H1 (cell line): Measurements from ENCODE around the gene ATPAF1. TPM values are rescaled to one million over a fixed set of nuclear protein-coding genes. Genes with fewer than 3 reads are reported as not detected.

Experiments used
- CTCF ChIA-PET: fragments of 300-600 bp; sonication (Branson Sonifier 250); formaldehyde crosslinking; loops from one replicate; lab custom pipeline; 2021; ENCODE audit not compliant: partially characterized antibody; lab: Charles Lee
- POLR2A ChIA-PET: fragments of 300-600 bp; sonication (Branson Sonifier 250); formaldehyde crosslinking; loops from one replicate; lab custom pipeline; 2021; ENCODE audit warnings: inconsistent platforms; ENCODE audit not compliant: partially characterized antibody; lab: Charles Lee
- DNase-seq, 2 experiments: peaks; one replicate each; pipeline versions ENCODE4 v3.0.0 to v3.0.0-alpha.2; 2010 to 2022; ENCODE audit warnings: low spot score in 2 of 2, low read depth in 1 of 2, mixed read lengths in 1 of 2
- FAIRE-seq: peaks from 2 replicates; lab custom pipeline; 2011; peaks lifted over from hg19 to GRCh38; lab: Jason Lieb, UNC
- H2AFZ ChIP-seq: 2 replicates; pipeline ENCODE4 v1.8.1; 2012; ENCODE audit warnings: low read length, inconsistent platforms
- H2AK5ac ChIP-seq: 2 replicates; pipeline ENCODE4 v1.6.1; 2013; ENCODE audit warnings: low read depth, low read length
- H2BK120ac ChIP-seq: replicated peaks from 2 replicates; pipeline ENCODE3; 2013; ENCODE audit warnings: low read depth, low read length, inconsistent platforms
- H2BK12ac ChIP-seq: 2 replicates; pipeline ENCODE4 v1.6.1; 2013; ENCODE audit warnings: low read depth, low read length
- H2BK15ac ChIP-seq: 2 replicates; pipeline ENCODE4 v1.6.1; 2013; ENCODE audit warnings: low read length
- H2BK20ac ChIP-seq: 2 replicates; pipeline ENCODE4 v1.6.1; 2013; ENCODE audit warnings: low read length
- H2BK5ac ChIP-seq: 2 replicates; pipeline ENCODE4 v1.6.1; 2013; ENCODE audit warnings: low read depth, low read length
- H3K14ac ChIP-seq: 2 replicates; pipeline ENCODE4 v1.6.1; 2013; ENCODE audit warnings: inconsistent platforms; ENCODE audit not compliant: insufficient read length
- H3K18ac ChIP-seq: 2 replicates; pipeline ENCODE4 v1.6.1; 2013; ENCODE audit warnings: low read length; ENCODE audit errors: extremely low read depth
- H3K23ac ChIP-seq: 2 replicates; pipeline ENCODE4 v1.6.1; 2013; ENCODE audit warnings: inconsistent platforms; ENCODE audit not compliant: insufficient read length
- H3K23me2 ChIP-seq: 2 replicates; pipeline ENCODE4 v1.6.1; 2013; ENCODE audit warnings: low read depth, low read length
- H3K27ac ChIP-seq: 2 replicates; pipeline ENCODE4 v1.6.1; 2011; ENCODE audit warnings: low read depth, low read length, inconsistent platforms
- H3K27me3 ChIP-seq, 4 experiments: replicated peaks in 1 of 4; 1 replicate in 1 of 4; 2 replicates in 3 of 4; pipeline versions ENCODE4 v1.6.1 to v1.8.1; 2011 to 2013; ENCODE audit warnings: low read length in 3 of 4, mild to moderate bottlenecking in 3 of 4, inconsistent platforms in 2 of 4, mixed read lengths in 2 of 4, moderate library complexity in 1 of 4; ENCODE audit not compliant: control insufficient read depth in 3 of 4, insufficient read depth in 3 of 4; ENCODE audit errors: extremely low read depth in 1 of 4
- H3K36me3 ChIP-seq, 4 experiments: 2 replicates each; pipeline versions ENCODE4 v1.6.1 to v1.8.1; 2011 to 2013; ENCODE audit warnings: mild to moderate bottlenecking in 4 of 4, low read length in 3 of 4, moderate library complexity in 2 of 4, control low read depth in 1 of 4, inconsistent platforms in 1 of 4; ENCODE audit not compliant: insufficient read depth in 4 of 4, control insufficient read depth in 2 of 4
- H3K4ac ChIP-seq: replicated peaks from 2 replicates; pipeline ENCODE3; 2013; ENCODE audit warnings: low read length, low read depth, mixed read lengths, inconsistent platforms; ENCODE audit not compliant: insufficient read length
- H3K4me1 ChIP-seq, 4 experiments: replicated peaks in 1 of 4; 1 replicate in 1 of 4; 2 replicates in 3 of 4; pipeline versions ENCODE4 v1.6.1 to v1.8.1; 2011 to 2013; ENCODE audit warnings: low read length in 3 of 4, inconsistent platforms in 2 of 4, mixed read lengths in 1 of 4; ENCODE audit not compliant: insufficient read depth in 4 of 4, control insufficient read depth in 3 of 4
- H3K4me2 ChIP-seq, 2 experiments: 2 replicates each; pipeline versions ENCODE4 v1.6.1 to v1.8.1; 2011 to 2013; ENCODE audit warnings: low read depth in 2 of 2, low read length in 2 of 2, control low read depth in 1 of 2, inconsistent platforms in 1 of 2, mild to moderate bottlenecking in 1 of 2; ENCODE audit not compliant: insufficient read depth in 1 of 2
- H3K4me3 ChIP-seq, 4 experiments: fragments of 200-600, 300-600 bp in 1 of 4; sonication (generic), shearing (Covaris generic), sonication (Bioruptor Twin) in 1 of 4; 2 replicates each; pipeline versions ENCODE4 v1.5.1 to v1.8.1; 2011 to 2016; ENCODE audit warnings: low read length in 4 of 4, low read depth in 3 of 4, control low read depth in 2 of 4, inconsistent platforms in 2 of 4, mild to moderate bottlenecking in 2 of 4, mixed read lengths in 1 of 4, moderate library complexity in 1 of 4; ENCODE audit not compliant: insufficient read depth in 2 of 4; ENCODE audit errors: extremely low read depth in 1 of 4
- H3K56ac ChIP-seq: replicated peaks from 2 replicates; pipeline ENCODE3; 2013; ENCODE audit warnings: low read depth, mild to moderate bottlenecking, mixed read lengths, low read length, inconsistent platforms; ENCODE audit not compliant: insufficient read length
- H3K79me1 ChIP-seq: 2 replicates; pipeline ENCODE4 v1.6.1; 2013; ENCODE audit warnings: low read depth, low read length, control low read depth
- H3K79me2 ChIP-seq, 2 experiments: 2 replicates each; pipeline versions ENCODE4 v1.6.1 to v1.8.1; 2012 to 2013; ENCODE audit warnings: low read length in 2 of 2, mild to moderate bottlenecking in 2 of 2, inconsistent platforms in 1 of 2; ENCODE audit not compliant: insufficient read depth in 2 of 2, control insufficient read depth in 1 of 2
- H3K9ac ChIP-seq, 4 experiments: replicated peaks in 1 of 4; 1 replicate in 1 of 4; 2 replicates in 3 of 4; pipeline versions ENCODE4 v1.6.1 to v1.8.1; 2011 to 2013; ENCODE audit warnings: low read depth in 3 of 4, low read length in 3 of 4, control low read depth in 2 of 4, mild to moderate bottlenecking in 2 of 4, moderate library complexity in 2 of 4, inconsistent platforms in 1 of 4; ENCODE audit errors: extremely low read depth in 1 of 4
- H3K9me3 ChIP-seq, 2 experiments: 2 replicates each; pipeline versions ENCODE4 v1.6.1 to v1.8.1; 2012 to 2013; ENCODE audit warnings: mild to moderate bottlenecking in 2 of 2, moderate library complexity in 2 of 2, control low read depth in 1 of 2, inconsistent platforms in 1 of 2, low read depth in 1 of 2, low read length in 1 of 2, mixed read lengths in 1 of 2; ENCODE audit not compliant: insufficient read depth in 2 of 2
- H4K20me1 ChIP-seq, 2 experiments: replicated peaks in 1 of 2; 2 replicates each; pipeline versions ENCODE3 to v1.8.1; 2011 to 2013; ENCODE audit warnings: inconsistent platforms in 2 of 2, low read length in 2 of 2, mild to moderate bottlenecking in 1 of 2; ENCODE audit not compliant: insufficient read depth in 2 of 2, control insufficient read depth in 1 of 2
- H4K5ac ChIP-seq: 2 replicates; pipeline ENCODE4 v1.6.1; 2013; ENCODE audit warnings: low read length, low read depth, mixed read lengths, inconsistent platforms; ENCODE audit not compliant: insufficient read length
- H4K8ac ChIP-seq: 2 replicates; pipeline ENCODE4 v1.8.0; 2013; ENCODE audit warnings: mild to moderate bottlenecking, moderate library complexity, low read length, inconsistent platforms; ENCODE audit not compliant: insufficient read depth; ENCODE audit errors: extremely low read depth
- H4K91ac ChIP-seq: replicated peaks from 2 replicates; pipeline ENCODE3; 2013; ENCODE audit warnings: low read length, mixed read lengths, inconsistent platforms; ENCODE audit not compliant: insufficient read length
- BCL11A ChIP-seq, 2 experiments: IDR thresholded peaks; one replicate each; pipeline ENCODE4 v1.6.1; 2011; ENCODE audit warnings: low read depth in 2 of 2, low read length in 2 of 2, mild to moderate bottlenecking in 2 of 2
- BRCA1 ChIP-seq: IDR thresholded peaks from 2 replicates; pipeline ENCODE4 v1.6.1; 2012; ENCODE audit warnings: low read depth, low read length, improper control_type of control experiment
- CREB1 ChIP-seq: IDR thresholded peaks from 2 replicates; pipeline ENCODE4 v1.6.1; 2012; ENCODE audit warnings: inconsistent platforms
- POU5F1 ChIP-seq: IDR thresholded peaks from 2 replicates; pipeline ENCODE4 v1.6.1; 2011; ENCODE audit warnings: low read depth, mild to moderate bottlenecking, low read length, moderate library complexity
- RBBP5 ChIP-seq: IDR thresholded peaks from 2 replicates; pipeline ENCODE4 v1.7.1; 2012; ENCODE audit warnings: low read depth, mild to moderate bottlenecking, inconsistent platforms, low read length, moderate library complexity, borderline replicate concordance
- SRF ChIP-seq: IDR thresholded peaks from 2 replicates; pipeline ENCODE4 v1.6.1; 2011; ENCODE audit warnings: mild to moderate bottlenecking, low read depth, low read length, moderate library complexity
- SUZ12 ChIP-seq: fragments of 200-600 bp; sonication (generic); IDR thresholded peaks from 2 replicates; pipeline ENCODE4 v1.6.1; 2012; ENCODE audit warnings: mild to moderate bottlenecking, inconsistent platforms, low read length, moderate library complexity, mixed read lengths
- TEAD4 ChIP-seq: IDR thresholded peaks from 2 replicates; pipeline ENCODE4 v1.6.1; 2012; ENCODE audit warnings: low read depth, low read length, inconsistent platforms, mixed read lengths
- WGBS, 2 experiments: shearing (Covaris generic) in 1 of 2; methylation state at CpG; one replicate each; pipeline versions ENCODE4 v1.1.6 to v1.1.7; 2013 to 2015; ENCODE audit warnings: low lambda C conversion rate in 2 of 2, mixed read lengths in 2 of 2, inconsistent platforms in 1 of 2, low coverage in 1 of 2, missing lambda C conversion rate in 1 of 2; ENCODE audit not compliant: insufficient replicate concordance in 2 of 2, insufficient coverage in 1 of 2, insufficient read length in 1 of 2; ENCODE audit errors: extremely low coverage in 1 of 2, missing lambda C conversion rate in 1 of 2; 5-methylcytosine and 5-hydroxymethylcytosine counted together
- polyA plus RNA-seq, 7 experiments: library from polyadenylated mRNA; depleted of rRNA in 3 of 7; stranded (reverse) in 5 of 7; unstranded in 2 of 7; fragments of >200 nt in 5 of 7; fragments of 200-250 nt in 2 of 7; gene quantifications; 1 replicate in 5 of 7; 2 replicates in 1 of 7; 4 replicates in 1 of 7; pipeline versions ENCODE4 v1.2.1 to v1.2.3, GENCODE V29; 2011 to 2013; ENCODE audit warnings: missing spikeins in 2 of 7, mixed read lengths in 2 of 7
- total RNA-seq: library from RNA; stranded (reverse); fragmentation: NEBNext Ultra II Directional; extraction: Animal tissue kit (Norgen Biotek cat#: 25700); gene quantifications from 2 replicates; pipeline ENCODE4 v1.2.1, GENCODE V29; 2021
- TF ChIP-seq, protein P1 (sequence below): IDR thresholded peaks from 2 replicates; pipeline ENCODE4 v1.6.1; 2011; ENCODE audit warnings: low read length, improper control_type of control experiment

Gene ATPAF1
- total and polyA plus RNA-seq, 2 of the 8 experiments (the other 6 are each of a cell fraction or from before 2014, with no cell fraction given), result 46.7 to 55.9 TPM

DNA sequence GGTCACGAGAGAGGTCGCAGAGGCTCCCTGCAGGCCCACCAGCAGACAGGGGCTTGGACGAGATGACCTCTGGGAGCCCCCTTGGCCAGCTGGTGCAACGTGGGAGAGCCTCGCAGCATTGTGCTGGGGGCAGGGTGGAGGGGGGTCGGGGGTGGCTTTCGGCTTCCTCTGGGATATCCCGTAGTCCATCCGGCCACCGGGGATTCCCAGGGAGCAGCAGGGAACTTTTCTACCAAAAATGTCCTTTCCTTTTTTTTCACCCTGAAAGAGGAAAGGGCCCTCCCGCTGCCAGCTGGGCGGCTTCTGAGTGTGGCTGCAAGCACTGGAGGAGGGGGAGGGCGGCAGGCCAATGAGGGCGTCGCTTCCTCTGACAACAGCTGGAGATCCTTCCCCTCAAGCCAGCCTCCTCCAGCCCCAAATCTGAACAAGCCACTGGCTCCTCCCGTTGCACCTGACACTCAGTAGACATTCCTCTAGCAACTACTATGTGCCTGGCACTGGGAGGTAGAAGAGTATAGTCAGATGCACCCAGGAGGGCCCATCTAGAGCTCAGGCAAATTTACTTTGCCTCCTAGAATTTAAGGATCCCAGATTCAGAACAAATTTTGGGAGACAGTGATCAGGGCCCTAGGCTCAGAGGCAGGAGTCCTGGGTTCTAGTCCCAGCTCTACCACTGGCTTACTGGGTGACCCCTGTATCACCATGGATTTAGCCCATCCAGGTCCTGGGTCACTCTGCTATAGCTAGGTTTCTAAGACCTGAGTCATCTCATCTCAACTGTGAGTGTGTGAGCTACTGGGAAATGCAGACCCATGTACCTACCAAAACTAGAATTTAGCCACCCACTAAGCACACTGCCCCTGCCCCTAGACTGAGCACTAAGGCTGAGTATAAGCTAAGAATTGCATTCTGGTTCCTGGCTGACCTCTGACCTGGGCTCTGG, 54.2 kb downstream of the ATPAF1 start:
- peak overlapping the region; percentile 88 for H4K91ac ChIP-seq
- CTCF ChIA-PET, result interaction anchor here (0.6 to 14.2 kb wide), 13 partner anchors 8 to 172 kb away, joined by 3 to 126 read pairs (median 4); partner anchors contain the start of gene MKNK1
- TF ChIP-seq SUZ12 (no peak), RBBP5 (no peak), SRF (no peak), TEAD4 (no peak), BCL11A (IDR thresholded peaks at IDR 0.05; ENCODE audit: low read depth in 2 of 2, low read length in 2 of 2) (no peak), BRCA1 (no peak), CREB1 (peak; percentile 62), POU5F1 (no peak)
- TF ChIP-seq, protein P1, sequence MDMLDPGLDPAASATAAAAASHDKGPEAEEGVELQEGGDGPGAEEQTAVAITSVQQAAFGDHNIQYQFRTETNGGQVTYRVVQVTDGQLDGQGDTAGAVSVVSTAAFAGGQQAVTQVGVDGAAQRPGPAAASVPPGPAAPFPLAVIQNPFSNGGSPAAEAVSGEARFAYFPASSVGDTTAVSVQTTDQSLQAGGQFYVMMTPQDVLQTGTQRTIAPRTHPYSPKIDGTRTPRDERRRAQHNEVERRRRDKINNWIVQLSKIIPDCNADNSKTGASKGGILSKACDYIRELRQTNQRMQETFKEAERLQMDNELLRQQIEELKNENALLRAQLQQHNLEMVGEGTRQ, result no peak

More for the DNA sequence above, 54.2 kb downstream of the ATPAF1 start:
- Histone ChIP-seq H3K4me3 (peak overlapping the region in 1 of 4 experiments; percentile 41; a peak in 2 of 8 replicates), H3K14ac (no peak overlapping the region), H3K23me2 (peaks cover 7% of the 10 kb centered on the region; the same call in 1 of the 2 replicates), H4K5ac (peak overlapping the region; percentile 65), H3K4ac (peak overlapping the region; percentile 17), H2AFZ (0 out of 2 replicates have a peak overlapping the region, but pooled peaks have one; percentile 26), H3K36me3 (no peaks in the 10 kb centered on the region), H2BK12ac (peak overlapping the region; percentile 10; the same call in 1 of the 2 replicates), H3K56ac (peak overlapping the region; percentile 28), H2AK5ac (peak overlapping the region; percentile 14; the same call in 1 of the 2 replicates), H2BK15ac (no peak overlapping the region), H2BK5ac (peak overlapping the region; percentile 90; the same call in 1 of the 2 replicates), H3K23ac (no peak overlapping the region), H3K27me3 (peaks cover 0 to 11% (median 9%) of the 10 kb centered on the region in 4 experiments; a peak in 5 of 7 replicates), H3K79me1 (no peaks in the 10 kb centered on the region), H3K27ac (peak overlapping the region; percentile 64; the same call in 1 of the 2 replicates), H3K9me3 (no peaks in the 10 kb centered on the region), H3K79me2 (no peaks in the 10 kb centered on the region), H4K8ac (no peak overlapping the region), H3K4me1 (peaks cover 11 to 35% (median 24%) of the 10 kb centered on the region in 4 experiments), H4K20me1 (no peaks in the 10 kb centered on the region), H2BK120ac (peak overlapping the region; percentile 65), H3K4me2 (peak overlapping the region; percentile 19 to 44), H3K9ac (no peak overlapping the region; a peak in 2 of 7 replicates), H2BK20ac (no peak overlapping the region; the same call in 1 of the 2 replicates), H3K18ac (peak overlapping the region; percentile 94; the same call in 1 of the 2 replicates)
- DNase-seq (peak; percentile 65 to 83), FAIRE-seq (no peak)
- WGBS, 2 experiments, result 8% methylated on average over 10 of the region's 16 CpGs; no CpG with 5 or more reads in 1 of the 2 experiments
- POLR2A ChIA-PET, result interaction anchor here (0.5 to 1.9 kb wide), 8 partner anchors 9 to 639 kb away, joined by 3 to 15 read pairs (median 3); partner anchors contain the start of genes ATPAF1 and MKNK1
